OCI-LY3 (cell line): ENCODE data around the gene SUPT3H.

ENCODE experiments used
- CTCF ChIP-seq: fragments of 200-600, 300-600 bp; sonication (generic); IDR thresholded peaks from 2 replicates; pipeline ENCODE4 v1.5.1; 2014; ENCODE audit warnings: antibody characterized with exemption, low read length, low read depth
- EZH2phosphoT487 ChIP-seq: fragments of 200-600 bp; shearing (Covaris generic); IDR thresholded peaks from 2 replicates; pipeline ENCODE4 v1.6.1; 2018; ENCODE audit warnings: antibody characterized with exemption, mixed run types, low read depth

- TF ChIP-seq CTCF (no peak), EZH2phosphoT487 (no peak)
Observed at GRCh38 chr6:45118754-45119153, 259.0 kb downstream of the SUPT3H start.
